GM19395 (cell line): ENCODE data around the gene MYL11.
A peak's percentile ranks its signal among the peaks of the same experiment; 100 is the strongest.
"Not testable (repeated sequence)": the region's sequence is repeated elsewhere in the genome, so short reads cannot be mapped to it uniquely, and the experiment has no call there.

ENCODE experiments used
- ATAC-seq: cut with Tn5 transposase; IDR thresholded peaks from one replicate; pipeline ENCODE4 v1.9.1; 2021; ENCODE audit warnings: mild to moderate bottlenecking, moderate library complexity; ENCODE audit not compliant: unreplicated experiment

The MYL11 gene

GRCh38 chr16:30395155-30395991 is 20.8 kb downstream of the MYL11 start, which contains the start of gene ZNF48:
Gene ZNF48, plus strand, starts transcription at chr16:30395420. Its CDS starts 375 bp downstream, at chr16:30395795.
- ATAC-seq, result no peak

GRCh38 chr16:30395992-30396585 is 21.5 kb downstream of the MYL11 start:
- ATAC-seq, result no peak

- ATAC-seq, result not testable (repeated sequence)
Measured at GRCh38 chr16:30396627-30397026, 22.0 kb downstream of the MYL11 start.

- no peak for ATAC-seq
Measured at GRCh38 chr16:30397056-30397455, 22.5 kb downstream of the MYL11 start.

- no peak for ATAC-seq
Measured at GRCh38 chr16:30397776-30398660, 23.4 kb downstream of the MYL11 start.

- no peak for ATAC-seq
Measured at GRCh38 chr16:30398661-30399434, 24.2 kb downstream of the MYL11 start.

- no peak for ATAC-seq
Measured at GRCh38 chr16:30399435-30400186, 25.0 kb downstream of the MYL11 start.

- ATAC-seq, result no peak
Measured at GRCh38 chr16:30401768-30402425, 27.3 kb downstream of the MYL11 start.

GRCh38 chr16:30406795-30407101 is 32.1 kb downstream of the MYL11 start:
- no peak for ATAC-seq

- ATAC-seq, result peak; percentile 72
Measured at GRCh38 chr16:30407102-30407803, 32.7 kb downstream of the MYL11 start, which contains the start of gene ZNF771. Gene ZNF771, plus strand, starts transcription at chr16:30407606. Its CDS starts 448 bp downstream, at chr16:30408054.

GRCh38 chr16:30407804-30408534 is 33.4 kb downstream of the MYL11 start:
- peak; percentile 6 for ATAC-seq

- peak; percentile 51 for ATAC-seq
Measured at GRCh38 chr16:30409125-30410060, 34.8 kb downstream of the MYL11 start.

- ATAC-seq, result no peak
Measured at GRCh38 chr16:30413112-30413806, 38.7 kb downstream of the MYL11 start.

- ATAC-seq, result no peak
Measured at GRCh38 chr16:30414159-30414558, 39.6 kb downstream of the MYL11 start.

GRCh38 chr16:30416047-30416603 is 41.5 kb downstream of the MYL11 start:
- ATAC-seq, result no peak
